NCI-H1092 (cell line): ENCODE results near the gene CST9L.
"Not testable (repeated sequence)": the region's sequence is repeated elsewhere in the genome, so short reads cannot be mapped to it uniquely, and the experiment has no call there.

Source experiments
- DNase-seq: peaks from one replicate; lab custom pipeline; 2025; lab: John Stamatoyannopoulos, UW

The CST9L gene

GRCh38 chr20:23586735-23587525 is 18.6 kb upstream of the CST9L start:
- DNase-seq, result no peak

- DNase-seq, result no peak
Observed at GRCh38 chr20:23585808-23586734, 17.8 kb upstream of the CST9L start.

GRCh38 chr20:23585449-23585807 is 17.1 kb upstream of the CST9L start:
- no peak for DNase-seq

- no peak for DNase-seq
Observed at GRCh38 chr20:23584434-23585199, 16.3 kb upstream of the CST9L start.

GRCh38 chr20:23583526-23583925 is 15.2 kb upstream of the CST9L start:
- no peak for DNase-seq

- DNase-seq, result no peak
Observed at GRCh38 chr20:23582293-23582692, 14.0 kb upstream of the CST9L start.

GRCh38 chr20:23581833-23582232 is 13.5 kb upstream of the CST9L start:
- not testable (repeated sequence) for DNase-seq

- DNase-seq, result no peak
Observed at GRCh38 chr20:23574977-23575376, 6.7 kb upstream of the CST9L start.

GRCh38 chr20:23570178-23570760 is 2.0 kb upstream of the CST9L start:
- DNase-seq, result no peak

GRCh38 chr20:23569570-23569969 is 1.3 kb upstream of the CST9L start:
- DNase-seq, result no peak

GRCh38 chr20:23568971-23569330 is 667 bp upstream of the CST9L start:
- DNase-seq, result no peak

GRCh38 chr20:23566199-23566932 is 1.9 kb downstream of the CST9L start:
- no peak for DNase-seq

- DNase-seq, result no peak
Observed at GRCh38 chr20:23565503-23566045, 2.7 kb downstream of the CST9L start.

GRCh38 chr20:23564927-23565326 is 3.4 kb downstream of the CST9L start:
- DNase-seq, result no peak

GRCh38 chr20:23562721-23563342 is 5.5 kb downstream of the CST9L start:
- DNase-seq, result no peak

- DNase-seq, result no peak
Observed at GRCh38 chr20:23554401-23554800, 13.9 kb downstream of the CST9L start.

GRCh38 chr20:23551786-23552185 is 16.5 kb downstream of the CST9L start:
- no peak for DNase-seq

GRCh38 chr20:23551383-23551782 is 16.9 kb downstream of the CST9L start:
- DNase-seq, result no peak

GRCh38 chr20:23550227-23550626 is 18.1 kb downstream of the CST9L start:
- DNase-seq, result no peak

GRCh38 chr20:23548408-23548807 is 19.9 kb downstream of the CST9L start:
- DNase-seq, result no peak

- DNase-seq, result no peak
Observed at GRCh38 chr20:23547613-23548012, 20.7 kb downstream of the CST9L start.
